NB4 (cell line): ENCODE measurements around the gene CD52.

ENCODE experiments used
- CTCF ChIP-seq: IDR thresholded peaks from one replicate; pipeline ENCODE4 v1.5.1; 2012; ENCODE audit warnings: low read depth, low read length
- MAX ChIP-seq: IDR thresholded peaks from 2 replicates; pipeline ENCODE4 v1.6.1; 2011; ENCODE audit warnings: low read depth, low read length
- MYC ChIP-seq: IDR thresholded peaks from 2 replicates; pipeline ENCODE4 v1.6.1; 2011; ENCODE audit warnings: low read depth, low read length
- POLR2A ChIP-seq: IDR thresholded peaks from 2 replicates; pipeline ENCODE4 v1.6.1; 2011; ENCODE audit warnings: mild to moderate bottlenecking; ENCODE audit not compliant: insufficient read length; ENCODE audit errors: extremely low read depth

GRCh38 chr1:26282401-26282918 lies 35.3 kb upstream of the CD52 start:
- no peak for TF ChIP-seq CTCF
- no peak for TF ChIP-seq POLR2A
- no peak for TF ChIP-seq MAX
- no peak for TF ChIP-seq MYC
